ENCODE data around the gene NFKBIL1. TPM values are rescaled to one million over a fixed set of nuclear protein-coding genes. Genes with fewer than 3 reads are reported as not detected.
A peak's percentile ranks its signal among the peaks of the same experiment; 100 is the strongest.
"Not testable (repeated sequence)": the region's sequence is repeated elsewhere in the genome, so short reads cannot be mapped to it uniquely, and the experiment has no call there.

Gene NFKBIL1
- total RNA-seq, 4 donors from 2014 or later = 25.2 to 44.4 (median 28.5) TPM

- intact Hi-C loops (cut with DNase I; ENCODE audit: low total_unique reads) = loop anchor here (5.0 kb wide), 1 partner anchor 53 kb away; no protein-coding TSS in a partner anchor
- 72 to 94% methylated on average over 2 of the region's 2 CpGs for WGBS, 2 donors
Measured at GRCh38 chr6:31544676-31545075, 2.7 kb upstream of the NFKBIL1 start.

GRCh38 chr6:31545291-31545690 lies 2.1 kb upstream of the NFKBIL1 start:
- TF ChIP-seq, protein P1, sequence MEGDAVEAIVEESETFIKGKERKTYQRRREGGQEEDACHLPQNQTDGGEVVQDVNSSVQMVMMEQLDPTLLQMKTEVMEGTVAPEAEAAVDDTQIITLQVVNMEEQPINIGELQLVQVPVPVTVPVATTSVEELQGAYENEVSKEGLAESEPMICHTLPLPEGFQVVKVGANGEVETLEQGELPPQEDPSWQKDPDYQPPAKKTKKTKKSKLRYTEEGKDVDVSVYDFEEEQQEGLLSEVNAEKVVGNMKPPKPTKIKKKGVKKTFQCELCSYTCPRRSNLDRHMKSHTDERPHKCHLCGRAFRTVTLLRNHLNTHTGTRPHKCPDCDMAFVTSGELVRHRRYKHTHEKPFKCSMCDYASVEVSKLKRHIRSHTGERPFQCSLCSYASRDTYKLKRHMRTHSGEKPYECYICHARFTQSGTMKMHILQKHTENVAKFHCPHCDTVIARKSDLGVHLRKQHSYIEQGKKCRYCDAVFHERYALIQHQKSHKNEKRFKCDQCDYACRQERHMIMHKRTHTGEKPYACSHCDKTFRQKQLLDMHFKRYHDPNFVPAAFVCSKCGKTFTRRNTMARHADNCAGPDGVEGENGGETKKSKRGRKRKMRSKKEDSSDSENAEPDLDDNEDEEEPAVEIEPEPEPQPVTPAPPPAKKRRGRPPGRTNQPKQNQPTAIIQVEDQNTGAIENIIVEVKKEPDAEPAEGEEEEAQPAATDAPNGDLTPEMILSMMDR (IDR thresholded peaks at IDR 0.05) = no peak
- no peak for TF ChIP-seq POLR2A (IDR thresholded peaks at IDR 0.05)
- 58 to 72% methylated on average over 7 of the region's 7 CpGs for WGBS, 2 donors
- intact Hi-C loops (cut with DNase I; ENCODE audit: low total_unique reads) = loop anchor here (5.0 kb wide), 1 partner anchor 52 kb away; no protein-coding TSS in a partner anchor
- H3K4me3 ChIP-seq (ENCODE audit: low read depth, poor library complexity, severe bottlenecking) = no peak overlapping the region
- DNase-seq (ENCODE audit: low spot score in 2 of 2) = no peak

More at GRCh38 chr6:31544676-31545075, 2.7 kb upstream of the NFKBIL1 start:
- TF ChIP-seq POLR2A (IDR thresholded peaks at IDR 0.05) = no peak
- TF ChIP-seq, protein P1 (IDR thresholded peaks at IDR 0.05) = no peak
- no peak overlapping the region for H3K4me3 ChIP-seq (ENCODE audit: low read depth, poor library complexity, severe bottlenecking)
- no peak for DNase-seq (ENCODE audit: low spot score in 2 of 2)

GRCh38 chr6:31546339-31546957 lies 960 bp upstream of the NFKBIL1 start, which contains the start of gene ATP6V1G2:
Gene ATP6V1G2, minus strand, starts transcription at chr6:31546608. Its CDS starts 49 bp downstream, at chr6:31546559.
- intact Hi-C loops (cut with DNase I; ENCODE audit: low total_unique reads) = loop anchor here (5.0 kb wide), 1 partner anchor 51 kb away; no protein-coding TSS in a partner anchor
- peak; percentile 90 to 98 for DNase-seq (ENCODE audit: low spot score in 2 of 2)
- TF ChIP-seq POLR2A (IDR thresholded peaks at IDR 0.05) = no peak
- TF ChIP-seq, protein P1 (IDR thresholded peaks at IDR 0.05) = peak in 1 of 3 donors; percentile 97
- WGBS, 2 donors = 7 to 8% methylated on average over 11 of the region's 11 CpGs
- no peak within 1 kb of the TSS for H3K4me3 ChIP-seq (ENCODE audit: low read depth, poor library complexity, severe bottlenecking)

DNA sequence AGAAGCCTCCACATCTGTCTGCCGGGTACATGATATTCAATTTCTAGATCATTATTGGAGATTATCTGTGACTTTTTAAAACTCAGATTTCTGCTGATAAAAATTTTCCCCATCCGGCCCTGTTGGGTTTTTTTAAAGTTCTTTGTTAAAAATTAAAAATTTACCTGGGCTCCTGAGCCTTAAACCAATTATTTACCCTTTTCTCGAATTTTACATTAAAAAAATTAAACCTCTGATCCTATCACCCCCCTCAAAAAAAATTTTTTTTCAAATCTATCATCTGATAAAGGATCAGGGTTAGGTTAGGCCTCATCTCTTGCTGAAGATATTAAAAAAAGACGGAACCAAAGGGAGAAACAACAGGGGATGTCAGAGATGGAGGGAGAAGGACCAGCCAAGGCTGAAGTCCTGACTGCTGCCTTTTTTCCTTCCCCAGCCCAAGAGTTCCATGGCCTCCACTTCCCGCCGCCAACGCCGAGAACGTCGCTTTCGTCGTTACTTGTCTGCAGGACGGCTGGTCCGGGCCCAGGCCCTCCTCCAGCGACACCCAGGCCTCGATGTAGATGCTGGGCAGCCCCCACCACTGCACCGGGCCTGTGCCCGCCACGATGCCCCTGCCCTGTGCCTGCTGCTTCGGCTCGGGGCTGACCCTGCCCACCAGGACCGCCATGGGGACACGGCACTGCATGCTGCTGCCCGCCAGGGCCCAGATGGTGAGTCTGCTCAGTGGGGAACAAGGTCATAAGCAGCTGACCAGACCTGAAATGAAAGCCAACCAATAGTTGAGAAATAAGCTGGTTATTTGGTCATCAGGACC lies 527 bp downstream of the NFKBIL1 start:
- DNase-seq (ENCODE audit: low spot score in 2 of 2) = no peak
- no peak for TF ChIP-seq POLR2A (IDR thresholded peaks at IDR 0.05)
- TF ChIP-seq, protein P1 (IDR thresholded peaks at IDR 0.05) = no peak
- no peak overlapping the region for H3K4me3 ChIP-seq (ENCODE audit: low read depth, poor library complexity, severe bottlenecking)
- intact Hi-C loops (cut with DNase I; ENCODE audit: low total_unique reads) = loop anchor here (5.0 kb wide), 1 partner anchor 49 kb away; no protein-coding TSS in a partner anchor
- WGBS, 2 donors = 78 to 80% methylated on average over 24 of the region's 24 CpGs

DNA sequence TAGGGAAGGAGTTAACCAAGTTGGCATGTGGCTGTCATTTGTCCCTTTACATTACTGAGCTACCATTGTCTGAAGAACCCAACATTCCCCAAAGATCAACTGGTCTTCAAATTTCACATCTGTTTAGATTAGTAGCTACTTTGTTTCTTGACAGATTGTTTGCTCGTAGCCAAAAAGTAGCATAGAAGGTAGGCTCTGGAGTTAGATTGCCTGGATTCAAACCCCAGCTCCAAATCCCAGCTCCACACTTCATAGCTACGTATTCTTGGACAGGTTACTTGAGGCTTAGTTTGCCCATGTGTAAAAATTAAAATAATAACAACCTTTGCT lies 1.1 kb downstream of the NFKBIL1 start:
- intact Hi-C loops (cut with DNase I; ENCODE audit: low total_unique reads) = loop anchor here (5.0 kb wide), 1 partner anchor 49 kb away; no protein-coding TSS in a partner anchor
- TF ChIP-seq, protein P1 (IDR thresholded peaks at IDR 0.05) = no peak
- TF ChIP-seq POLR2A (IDR thresholded peaks at IDR 0.05) = no peak
- 97 to 98% methylated on average over 2 of the region's 2 CpGs for WGBS, 2 donors
- DNase-seq (ENCODE audit: low spot score in 2 of 2) = no peak
- H3K4me3 ChIP-seq (ENCODE audit: low read depth, poor library complexity, severe bottlenecking) = no peak overlapping the region

- intact Hi-C loops (cut with DNase I; ENCODE audit: low total_unique reads); DNase-seq (ENCODE audit: low spot score in 2 of 2): not testable (repeated sequence)
Measured at GRCh38 chr6:31551371-31551770, 4.0 kb downstream of the NFKBIL1 start.

More at GRCh38 chr6:31551371-31551770, 4.0 kb downstream of the NFKBIL1 start:
- not testable (repeated sequence) for H3K4me3 ChIP-seq (ENCODE audit: low read depth, poor library complexity, severe bottlenecking)
- 64 to 67% methylated on average over 5 of the region's 5 CpGs for WGBS, 2 donors
